ENCODE results near the gene SH3YL1.

The SH3YL1 gene

GRCh38 chr2:213932-214693, 49.7 kb downstream of the SH3YL1 start:
- DNase-seq: no peak

GRCh38 chr2:211486-212184, 52.2 kb downstream of the SH3YL1 start:
- no peak for DNase-seq

GRCh38 chr2:210660-211059, 53.2 kb downstream of the SH3YL1 start:
- no peak for DNase-seq

- no peak for DNase-seq
Measured at GRCh38 chr2:209470-209869, 54.4 kb downstream of the SH3YL1 start.

GRCh38 chr2:208335-208734, 55.5 kb downstream of the SH3YL1 start:
- DNase-seq: no peak

- no peak for DNase-seq
Measured at GRCh38 chr2:203984-204383, 59.8 kb downstream of the SH3YL1 start.

- no peak for DNase-seq
Measured at GRCh38 chr2:203401-203800, 60.4 kb downstream of the SH3YL1 start.

- DNase-seq: no peak
Measured at GRCh38 chr2:202945-203344, 60.9 kb downstream of the SH3YL1 start.

- no peak for DNase-seq
Measured at GRCh38 chr2:201648-202433, 62.0 kb downstream of the SH3YL1 start.

GRCh38 chr2:199041-199966, 64.5 kb downstream of the SH3YL1 start:
- DNase-seq: no peak

GRCh38 chr2:196406-196805, 67.4 kb downstream of the SH3YL1 start:
- no peak for DNase-seq

- no peak for DNase-seq
Measured at GRCh38 chr2:195932-196331, 67.9 kb downstream of the SH3YL1 start.

GRCh38 chr2:193141-193671, 70.6 kb downstream of the SH3YL1 start:
- DNase-seq: peak in 1 of 5 experiments; percentile 78

- no peak for DNase-seq
Measured at GRCh38 chr2:191311-192190, 72.3 kb downstream of the SH3YL1 start.

- no peak for DNase-seq
Measured at GRCh38 chr2:187825-188224, 76.0 kb downstream of the SH3YL1 start.

- no peak for DNase-seq
Measured at GRCh38 chr2:185221-185620, 78.6 kb downstream of the SH3YL1 start.

- DNase-seq: no peak
Measured at GRCh38 chr2:184695-185094, 79.1 kb downstream of the SH3YL1 start.

GRCh38 chr2:182509-183122, 81.2 kb downstream of the SH3YL1 start:
- DNase-seq: peak in 1 of 5 experiments; percentile 27

- no peak for DNase-seq
Measured at GRCh38 chr2:180311-180710, 83.5 kb downstream of the SH3YL1 start.

- DNase-seq: no peak
Measured at GRCh38 chr2:179886-180285, 83.9 kb downstream of the SH3YL1 start.

- DNase-seq: no peak
Measured at GRCh38 chr2:177733-178132, 86.1 kb downstream of the SH3YL1 start.

Measured in T-helper 2 cell (primary cell).